ENCODE measurements around the gene CD14.

GRCh38 chr5:140627972-140628371 lies 5.0 kb downstream of the CD14 start:
- TF ChIP-seq, protein P1, sequence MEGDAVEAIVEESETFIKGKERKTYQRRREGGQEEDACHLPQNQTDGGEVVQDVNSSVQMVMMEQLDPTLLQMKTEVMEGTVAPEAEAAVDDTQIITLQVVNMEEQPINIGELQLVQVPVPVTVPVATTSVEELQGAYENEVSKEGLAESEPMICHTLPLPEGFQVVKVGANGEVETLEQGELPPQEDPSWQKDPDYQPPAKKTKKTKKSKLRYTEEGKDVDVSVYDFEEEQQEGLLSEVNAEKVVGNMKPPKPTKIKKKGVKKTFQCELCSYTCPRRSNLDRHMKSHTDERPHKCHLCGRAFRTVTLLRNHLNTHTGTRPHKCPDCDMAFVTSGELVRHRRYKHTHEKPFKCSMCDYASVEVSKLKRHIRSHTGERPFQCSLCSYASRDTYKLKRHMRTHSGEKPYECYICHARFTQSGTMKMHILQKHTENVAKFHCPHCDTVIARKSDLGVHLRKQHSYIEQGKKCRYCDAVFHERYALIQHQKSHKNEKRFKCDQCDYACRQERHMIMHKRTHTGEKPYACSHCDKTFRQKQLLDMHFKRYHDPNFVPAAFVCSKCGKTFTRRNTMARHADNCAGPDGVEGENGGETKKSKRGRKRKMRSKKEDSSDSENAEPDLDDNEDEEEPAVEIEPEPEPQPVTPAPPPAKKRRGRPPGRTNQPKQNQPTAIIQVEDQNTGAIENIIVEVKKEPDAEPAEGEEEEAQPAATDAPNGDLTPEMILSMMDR (IDR thresholded peaks at IDR 0.05; ENCODE audit: poor library complexity), result no peak
- TF ChIP-seq EZH2phosphoT487 (IDR thresholded peaks at IDR 0.05; ENCODE audit: low read depth, severe bottlenecking, unreplicated experiment), result no peak
- no peak for TF ChIP-seq EZH2 (IDR thresholded peaks at IDR 0.05; ENCODE audit: borderline replicate concordance)
